Measurements from ENCODE around the gene DGKH.
"Not testable (repeated sequence)": the region's sequence is repeated elsewhere in the genome, so short reads cannot be mapped to it uniquely, and the experiment has no call there.

Gene DGKH

GRCh38 chr13:42107421-42107820 lies 59.0 kb downstream of the DGKH start:
- in situ Hi-C loops (cut with HindIII; ENCODE audit: low sequenced_read_pairs): loop anchor here (25.0 kb wide), 1 partner anchor 445 kb away; no protein-coding TSS in a partner anchor

GRCh38 chr13:42108217-42108616 lies 59.8 kb downstream of the DGKH start:
- in situ Hi-C loops (cut with HindIII; ENCODE audit: low sequenced_read_pairs): loop anchor here (25.0 kb wide), 1 partner anchor 446 kb away; no protein-coding TSS in a partner anchor

GRCh38 chr13:42109957-42110356 lies 61.5 kb downstream of the DGKH start:
- in situ Hi-C loops (cut with HindIII; ENCODE audit: low sequenced_read_pairs): loop anchor here (25.0 kb wide), 1 partner anchor 448 kb away; no protein-coding TSS in a partner anchor

- in situ Hi-C loops (cut with HindIII; ENCODE audit: low sequenced_read_pairs): loop anchor here (25.0 kb wide), 1 partner anchor 448 kb away; no protein-coding TSS in a partner anchor
These were observed 62.1 kb downstream of the DGKH start for GRCh38 chr13:42110410-42111155.

- in situ Hi-C loops (cut with HindIII; ENCODE audit: low sequenced_read_pairs): loop anchor here (25.0 kb wide), 1 partner anchor 451 kb away; no protein-coding TSS in a partner anchor
These were observed 64.4 kb downstream of the DGKH start for GRCh38 chr13:42112864-42113263.

GRCh38 chr13:42113478-42113877 lies 65.0 kb downstream of the DGKH start:
- in situ Hi-C loops (cut with HindIII; ENCODE audit: low sequenced_read_pairs): loop anchor here (25.0 kb wide), 1 partner anchor 451 kb away; no protein-coding TSS in a partner anchor

- in situ Hi-C loops (cut with HindIII; ENCODE audit: low sequenced_read_pairs): loop anchor here (25.0 kb wide), 1 partner anchor 452 kb away; no protein-coding TSS in a partner anchor
These were observed 65.8 kb downstream of the DGKH start for GRCh38 chr13:42114278-42114677.

- in situ Hi-C loops (cut with HindIII; ENCODE audit: low sequenced_read_pairs): loop anchor here (25.0 kb wide), 1 partner anchor 453 kb away; no protein-coding TSS in a partner anchor
These were observed 66.5 kb downstream of the DGKH start for GRCh38 chr13:42114912-42115311.

GRCh38 chr13:42116225-42116624 lies 67.8 kb downstream of the DGKH start:
- in situ Hi-C loops (cut with HindIII; ENCODE audit: low sequenced_read_pairs): loop anchor here (25.0 kb wide), 1 partner anchor 454 kb away; no protein-coding TSS in a partner anchor

GRCh38 chr13:42119041-42119440 lies 70.6 kb downstream of the DGKH start:
- in situ Hi-C loops (cut with HindIII; ENCODE audit: low sequenced_read_pairs): loop anchor here (25.0 kb wide), 1 partner anchor 457 kb away; no protein-coding TSS in a partner anchor

GRCh38 chr13:42119875-42120274 lies 71.4 kb downstream of the DGKH start:
- in situ Hi-C loops (cut with HindIII; ENCODE audit: low sequenced_read_pairs): loop anchor here (25.0 kb wide), 1 partner anchor 458 kb away; no protein-coding TSS in a partner anchor

GRCh38 chr13:42123600-42123999 lies 75.2 kb downstream of the DGKH start:
- in situ Hi-C loops (cut with HindIII; ENCODE audit: low sequenced_read_pairs): loop anchor here (25.0 kb wide), 1 partner anchor 461 kb away; no protein-coding TSS in a partner anchor

GRCh38 chr13:42125046-42125445 lies 76.6 kb downstream of the DGKH start:
- in situ Hi-C loops (cut with HindIII; ENCODE audit: low sequenced_read_pairs): no loop called here

GRCh38 chr13:42127047-42127446 lies 78.6 kb downstream of the DGKH start:
- in situ Hi-C loops (cut with HindIII; ENCODE audit: low sequenced_read_pairs): no loop called here

GRCh38 chr13:42129033-42129432 lies 80.6 kb downstream of the DGKH start:
- in situ Hi-C loops (cut with HindIII; ENCODE audit: low sequenced_read_pairs): no loop called here

- in situ Hi-C loops (cut with HindIII; ENCODE audit: low sequenced_read_pairs): no loop called here
These were observed 88.1 kb downstream of the DGKH start for GRCh38 chr13:42136518-42136917.

GRCh38 chr13:42137856-42138537 lies 89.5 kb downstream of the DGKH start:
- in situ Hi-C loops (cut with HindIII; ENCODE audit: low sequenced_read_pairs): no loop called here

GRCh38 chr13:42140494-42140893 lies 92.0 kb downstream of the DGKH start:
- in situ Hi-C loops (cut with HindIII; ENCODE audit: low sequenced_read_pairs): no loop called here

- in situ Hi-C loops (cut with HindIII; ENCODE audit: low sequenced_read_pairs): not testable (repeated sequence)
These were observed 92.6 kb downstream of the DGKH start for GRCh38 chr13:42141052-42141451.

GRCh38 chr13:42146359-42146758 lies 97.9 kb downstream of the DGKH start:
- in situ Hi-C loops (cut with HindIII; ENCODE audit: low sequenced_read_pairs): no loop called here

GRCh38 chr13:42148538-42148937 lies 100.1 kb downstream of the DGKH start:
- in situ Hi-C loops (cut with HindIII; ENCODE audit: low sequenced_read_pairs): no loop called here

Measured in endothelial cell of hepatic sinusoid (primary cell).